ENCODE data around the gene ZDHHC3.

ZDHHC3 gene

DNA sequence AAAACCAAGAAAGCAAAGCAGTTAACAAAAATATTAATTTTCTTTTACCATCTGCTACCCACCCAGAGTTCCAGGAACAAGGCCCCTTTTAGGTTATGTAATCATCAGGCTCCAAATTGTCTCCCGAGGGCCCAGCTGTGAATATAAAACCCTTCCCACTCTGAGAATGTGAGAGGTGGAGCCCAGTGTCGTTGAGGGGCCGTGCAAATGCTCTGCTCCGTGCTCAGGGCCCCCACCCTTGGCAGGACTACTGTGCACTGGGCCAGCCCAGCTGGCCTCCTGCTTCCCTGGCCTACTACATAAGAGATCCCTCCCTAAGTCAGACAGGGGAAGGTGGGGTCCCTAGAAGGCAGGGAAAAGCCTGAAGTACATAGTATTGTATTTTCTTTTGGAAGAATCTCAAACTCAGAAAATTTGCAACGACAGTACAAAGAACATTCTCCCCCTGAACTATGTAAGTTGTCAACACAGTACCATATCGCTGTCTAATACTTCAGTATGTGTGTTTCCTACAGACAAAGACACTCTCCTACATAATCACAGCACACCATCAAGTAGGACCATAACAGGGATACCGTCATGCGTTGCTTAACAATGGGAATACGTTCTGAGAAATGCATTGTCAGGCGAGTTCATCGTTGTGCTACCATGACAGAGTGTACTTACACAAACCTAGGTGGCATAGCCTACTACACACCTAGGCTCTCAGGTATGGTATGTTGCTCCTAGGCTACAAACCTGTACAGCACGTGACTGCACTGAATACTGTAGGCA is 45.7 kb upstream of the ZDHHC3 start:
- no peak overlapping the region for H2AFZ ChIP-seq (ENCODE audit: low read length)
- no peaks in the 10 kb centered on the region for H3K79me2 ChIP-seq (ENCODE audit: insufficient read depth, low read length)
- no peak overlapping the region for H3K27ac ChIP-seq (ENCODE audit: low read depth, low read length, poor library complexity, severe bottlenecking)
- no peaks in the 10 kb centered on the region for H3K36me3 ChIP-seq (ENCODE audit: insufficient read depth, low read length)
- H3K9me3 ChIP-seq (ENCODE audit: low read length) = no peaks in the 10 kb centered on the region
- H3K4me1 ChIP-seq (ENCODE audit: insufficient read depth, low read length, severe bottlenecking) = no peaks in the 10 kb centered on the region
- H4K20me1 ChIP-seq (ENCODE audit: insufficient read depth, low read length) = no peaks in the 10 kb centered on the region
- H3K9ac ChIP-seq (ENCODE audit: low read length) = no peak overlapping the region
- no peaks in the 10 kb centered on the region for H3K9me2 ChIP-seq (ENCODE audit: low read depth, low read length)
- no peaks in the 10 kb centered on the region for H3K27me3 ChIP-seq (ENCODE audit: insufficient read depth, low read length)
- no peak overlapping the region for H3K4me3 ChIP-seq (ENCODE audit: low read depth, low read length, poor library complexity, severe bottlenecking)
- TF ChIP-seq EZH2 (IDR thresholded peaks at IDR 0.05; ENCODE audit: borderline replicate concordance, low read length) = no peak
- TF ChIP-seq, protein P1, sequence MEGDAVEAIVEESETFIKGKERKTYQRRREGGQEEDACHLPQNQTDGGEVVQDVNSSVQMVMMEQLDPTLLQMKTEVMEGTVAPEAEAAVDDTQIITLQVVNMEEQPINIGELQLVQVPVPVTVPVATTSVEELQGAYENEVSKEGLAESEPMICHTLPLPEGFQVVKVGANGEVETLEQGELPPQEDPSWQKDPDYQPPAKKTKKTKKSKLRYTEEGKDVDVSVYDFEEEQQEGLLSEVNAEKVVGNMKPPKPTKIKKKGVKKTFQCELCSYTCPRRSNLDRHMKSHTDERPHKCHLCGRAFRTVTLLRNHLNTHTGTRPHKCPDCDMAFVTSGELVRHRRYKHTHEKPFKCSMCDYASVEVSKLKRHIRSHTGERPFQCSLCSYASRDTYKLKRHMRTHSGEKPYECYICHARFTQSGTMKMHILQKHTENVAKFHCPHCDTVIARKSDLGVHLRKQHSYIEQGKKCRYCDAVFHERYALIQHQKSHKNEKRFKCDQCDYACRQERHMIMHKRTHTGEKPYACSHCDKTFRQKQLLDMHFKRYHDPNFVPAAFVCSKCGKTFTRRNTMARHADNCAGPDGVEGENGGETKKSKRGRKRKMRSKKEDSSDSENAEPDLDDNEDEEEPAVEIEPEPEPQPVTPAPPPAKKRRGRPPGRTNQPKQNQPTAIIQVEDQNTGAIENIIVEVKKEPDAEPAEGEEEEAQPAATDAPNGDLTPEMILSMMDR (IDR thresholded peaks at IDR 0.05; ENCODE audit: low read length) = no peak
- H3F3A ChIP-seq (ENCODE audit: insufficient read depth, low read length) = no peaks in the 10 kb centered on the region
- H3K4me2 ChIP-seq (ENCODE audit: low read length) = no peak overlapping the region

DNA sequence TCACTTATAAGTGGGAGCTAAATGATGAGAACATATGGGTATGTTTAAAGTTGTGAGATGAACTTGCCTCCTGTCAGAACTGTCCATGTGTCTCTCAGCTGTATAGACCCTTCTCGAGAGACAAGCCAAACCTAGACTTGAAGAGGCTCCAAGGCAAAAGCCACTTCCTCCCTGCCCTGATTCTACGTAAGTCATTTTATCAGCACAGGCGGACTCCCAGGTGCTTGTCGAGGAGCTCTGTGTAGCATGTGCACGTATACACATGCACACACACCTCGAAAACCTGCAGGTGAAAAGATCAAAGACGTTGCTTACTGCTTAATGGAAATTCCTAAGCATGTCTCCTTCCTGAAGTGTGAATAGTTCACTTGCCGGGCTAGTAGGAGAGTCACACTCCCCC is 44.6 kb upstream of the ZDHHC3 start:
- Histone ChIP-seq H4K20me1 (ENCODE audit: insufficient read depth, low read length) (no peaks in the 10 kb centered on the region), H3K27ac (ENCODE audit: low read depth, low read length, poor library complexity, severe bottlenecking) (no peak overlapping the region), H3F3A (ENCODE audit: insufficient read depth, low read length) (no peaks in the 10 kb centered on the region), H3K79me2 (ENCODE audit: insufficient read depth, low read length) (no peaks in the 10 kb centered on the region), H3K27me3 (ENCODE audit: insufficient read depth, low read length) (no peaks in the 10 kb centered on the region), H3K9me2 (ENCODE audit: low read depth, low read length) (no peaks in the 10 kb centered on the region), H3K4me2 (ENCODE audit: low read length) (no peak overlapping the region), H3K4me3 (ENCODE audit: low read depth, low read length, poor library complexity, severe bottlenecking) (no peak overlapping the region), H2AFZ (ENCODE audit: low read length) (no peak overlapping the region), H3K9me3 (ENCODE audit: low read length) (no peaks in the 10 kb centered on the region), H3K4me1 (ENCODE audit: insufficient read depth, low read length, severe bottlenecking) (no peaks in the 10 kb centered on the region), H3K36me3 (ENCODE audit: insufficient read depth, low read length) (peaks cover 4% of the 10 kb centered on the region; the same call in 1 of the 2 replicates), H3K9ac (ENCODE audit: low read length) (no peak overlapping the region)
- TF ChIP-seq, protein P1 (IDR thresholded peaks at IDR 0.05; ENCODE audit: low read length) = no peak
- TF ChIP-seq EZH2 (IDR thresholded peaks at IDR 0.05; ENCODE audit: borderline replicate concordance, low read length) = no peak

DNA sequence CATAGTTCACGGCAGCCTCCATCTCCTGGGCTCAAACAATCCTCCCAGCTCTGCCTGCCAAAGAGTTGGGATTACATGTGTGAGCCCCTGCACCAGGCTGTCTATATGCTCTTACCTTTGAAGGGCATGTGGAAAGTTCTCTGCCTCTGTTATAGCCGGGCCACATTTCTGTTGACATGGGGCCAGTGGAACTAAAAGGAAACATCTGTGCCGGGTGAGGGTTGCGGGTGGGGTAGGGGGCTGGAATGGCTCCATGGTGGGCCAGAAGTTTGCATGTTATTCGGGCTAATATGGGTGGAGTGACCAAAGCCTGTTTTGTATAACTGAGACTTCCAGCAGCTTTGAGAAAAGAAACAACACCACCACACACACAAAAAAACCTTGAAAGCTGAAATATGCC is 41.8 kb upstream of the ZDHHC3 start:
- Histone ChIP-seq H4K20me1 (ENCODE audit: insufficient read depth, low read length) (no peaks in the 10 kb centered on the region), H3K27ac (ENCODE audit: low read depth, low read length, poor library complexity, severe bottlenecking) (no peak overlapping the region), H2AFZ (ENCODE audit: low read length) (no peak overlapping the region), H3K36me3 (ENCODE audit: insufficient read depth, low read length) (peaks cover 25% of the 10 kb centered on the region), H3K27me3 (ENCODE audit: insufficient read depth, low read length) (no peaks in the 10 kb centered on the region), H3K9me3 (ENCODE audit: low read length) (no peaks in the 10 kb centered on the region), H3K9me2 (ENCODE audit: low read depth, low read length) (no peaks in the 10 kb centered on the region), H3K4me1 (ENCODE audit: insufficient read depth, low read length, severe bottlenecking) (no peaks in the 10 kb centered on the region), H3K4me2 (ENCODE audit: low read length) (no peak overlapping the region), H3F3A (ENCODE audit: insufficient read depth, low read length) (no peaks in the 10 kb centered on the region), H3K4me3 (ENCODE audit: low read depth, low read length, poor library complexity, severe bottlenecking) (no peak overlapping the region), H3K9ac (ENCODE audit: low read length) (no peak overlapping the region), H3K79me2 (ENCODE audit: insufficient read depth, low read length) (no peaks in the 10 kb centered on the region)
- TF ChIP-seq, protein P1 (IDR thresholded peaks at IDR 0.05; ENCODE audit: low read length) = no peak
- TF ChIP-seq EZH2 (IDR thresholded peaks at IDR 0.05; ENCODE audit: borderline replicate concordance, low read length) = no peak

All from OCI-LY1 (cell line).